GM12864 (cell line): ENCODE results near the gene SAMD3.

Source experiments
- DNase-seq: peaks from one replicate; pipeline ENCODE4 v3.0.0-alpha.2; 2011; ENCODE audit warnings: low read depth
- H3K4me3 ChIP-seq: 2 replicates; pipeline ENCODE4 v1.5.1; 2011; ENCODE audit warnings: mild to moderate bottlenecking, low read depth, low read length, control low read depth
- CTCF ChIP-seq: IDR thresholded peaks from 2 replicates; pipeline ENCODE4 v1.5.1; 2011; ENCODE audit warnings: low read depth, mild to moderate bottlenecking, moderate library complexity, low read length, control low read depth, inconsistent platforms; ENCODE audit errors: missing control alignments

SAMD3 gene

GRCh38 chr6:130163266-130163665, 59.5 kb downstream of the SAMD3 start:
- H3K4me3 ChIP-seq = no peak overlapping the region
- TF ChIP-seq CTCF = no peak
- no peak for DNase-seq

GRCh38 chr6:130162421-130162820, 60.3 kb downstream of the SAMD3 start:
- no peak for DNase-seq

GRCh38 chr6:130161683-130162404, 60.9 kb downstream of the SAMD3 start:
- no peak for DNase-seq
- no peak for TF ChIP-seq CTCF
- no peak overlapping the region for H3K4me3 ChIP-seq

More at GRCh38 chr6:130162421-130162820, 60.3 kb downstream of the SAMD3 start:
- TF ChIP-seq CTCF = no peak
- no peak overlapping the region for H3K4me3 ChIP-seq

GRCh38 chr6:130159956-130160355, 62.8 kb downstream of the SAMD3 start:
- no peak for DNase-seq
- no peak overlapping the region for H3K4me3 ChIP-seq
- no peak for TF ChIP-seq CTCF

- no peak for TF ChIP-seq CTCF
- no peak overlapping the region for H3K4me3 ChIP-seq
- no peak for DNase-seq
These were observed 64.2 kb downstream of the SAMD3 start for GRCh38 chr6:130158548-130158947.

GRCh38 chr6:130158056-130158455, 64.7 kb downstream of the SAMD3 start:
- no peak for TF ChIP-seq CTCF
- no peak overlapping the region for H3K4me3 ChIP-seq
- no peak for DNase-seq

GRCh38 chr6:130156908-130157307, 65.8 kb downstream of the SAMD3 start:
- no peak overlapping the region for H3K4me3 ChIP-seq
- DNase-seq = no peak
- TF ChIP-seq CTCF = no peak
